Upper lobe of right lung (tissue), 1 donor: ENCODE results near the gene RSPRY1. TPM values are rescaled to one million over a fixed set of nuclear protein-coding genes. Genes with fewer than 3 reads are reported as not detected.

ENCODE experiments used
- ATAC-seq: fragments of 200-7000 bp; cut with Tn5 transposase; one replicate; pipeline ENCODE4 v1.9.1; 2020; ENCODE audit warnings: mild to moderate bottlenecking, moderate library complexity
- DNase-seq: peaks from one replicate; pipeline ENCODE4 v3.0.0-alpha.2; 2020
- H3K27ac ChIP-seq: fragments of 200-600 bp; one replicate; pipeline ENCODE4 v1.8.0; 2022
- H3K27me3 ChIP-seq: fragments of 200-600 bp; one replicate; pipeline ENCODE4 v1.8.0; 2022; ENCODE audit warnings: mild to moderate bottlenecking
- H3K36me3 ChIP-seq: fragments of 200-600 bp; one replicate; pipeline ENCODE4 v1.8.0; 2022
- H3K4me1 ChIP-seq: fragments of 200-600 bp; one replicate; pipeline ENCODE4 v1.8.0; 2022
- H3K4me3 ChIP-seq: fragments of 200-600 bp; one replicate; pipeline ENCODE4 v1.8.0; 2022; ENCODE audit warnings: mild to moderate bottlenecking
- H3K9me3 ChIP-seq: fragments of 200-600 bp; one replicate; pipeline ENCODE4 v1.8.0; 2022
- CTCF ChIP-seq: fragments of 200-600 bp; IDR thresholded peaks from one replicate; pipeline ENCODE4 v1.8.0; 2022; ENCODE audit warnings: antibody characterized with exemption
- intact Hi-C: fragments of 100-400 bp; cut with DNase I; formaldehyde crosslinking; loops from one replicate; pipeline ENCODE4 v1.11.0; 2022
- total RNA-seq: library from RNA; stranded (reverse); fragmentation: NEBNext Ultra II Directional; extraction: Animal tissue kit (Norgen Biotek cat#: 25700); gene quantifications from one replicate; pipeline ENCODE4 v1.2.1, GENCODE V29; 2021
- donor health status: DM: no; HTN: yes; CAD: no; lungs with severe emphysema.

Gene RSPRY1
- total RNA-seq, 1 donor from 2014 or later: 36.2 TPM

- Histone ChIP-seq H3K4me1 (peaks cover 42% of the 10 kb centered on the region), H3K27ac (peak overlapping the region; percentile 24), H3K27me3 (no peaks in the 10 kb centered on the region), H3K4me3 (no peak overlapping the region), H3K36me3 (no peaks in the 10 kb centered on the region), H3K9me3 (no peaks in the 10 kb centered on the region)
- intact Hi-C loops: no loop called here
- ATAC-seq (no peak), DNase-seq (peak; percentile 61)
- no peak for TF ChIP-seq CTCF
These were observed 76.9 kb downstream of the RSPRY1 start for GRCh38 chr16:57262841-57263540.

- intact Hi-C loops: no loop called here
- peaks cover 47% of the 10 kb centered on the region for H3K4me1 ChIP-seq
- TF ChIP-seq CTCF: no peak
These were observed 77.6 kb downstream of the RSPRY1 start for GRCh38 chr16:57263541-57264351.

GRCh38 chr16:57264381-57264780, 78.3 kb downstream of the RSPRY1 start:
- Histone ChIP-seq H3K9me3 (no peaks in the 10 kb centered on the region), H3K27ac (peak overlapping the region; percentile 86), H3K36me3 (no peaks in the 10 kb centered on the region), H3K4me1 (peaks cover 53% of the 10 kb centered on the region), H3K27me3 (no peaks in the 10 kb centered on the region), H3K4me3 (no peak overlapping the region)
- DNase-seq (peak; percentile 45), ATAC-seq (no peak)
- no peak for TF ChIP-seq CTCF
- intact Hi-C loops: no loop called here

More at GRCh38 chr16:57263541-57264351, 77.6 kb downstream of the RSPRY1 start:
- Histone ChIP-seq H3K27ac (peak overlapping the region; percentile 86), H3K27me3 (no peaks in the 10 kb centered on the region), H3K4me3 (no peak overlapping the region), H3K9me3 (no peaks in the 10 kb centered on the region), H3K36me3 (no peaks in the 10 kb centered on the region)
- DNase-seq: peak; percentile 59
- ATAC-seq: no peak

- H3K4me1 ChIP-seq: peaks cover 52% of the 10 kb centered on the region
- no peaks in the 10 kb centered on the region for H3K36me3 ChIP-seq
- H3K27ac ChIP-seq: peak overlapping the region; percentile 86
- intact Hi-C loops: no loop called here
- no peak overlapping the region for H3K4me3 ChIP-seq
- TF ChIP-seq CTCF: no peak
- H3K27me3 ChIP-seq: no peaks in the 10 kb centered on the region
- ATAC-seq: peak; percentile 88
- H3K9me3 ChIP-seq: no peaks in the 10 kb centered on the region
- DNase-seq: peak; percentile 92
These were observed 78.8 kb downstream of the RSPRY1 start for GRCh38 chr16:57264950-57265371.

GRCh38 chr16:57265850-57266530, 79.9 kb downstream of the RSPRY1 start:
- Histone ChIP-seq H3K36me3 (no peaks in the 10 kb centered on the region), H3K27ac (peak overlapping the region; percentile 86), H3K4me1 (peaks cover 43% of the 10 kb centered on the region), H3K4me3 (peak overlapping the region; percentile 16), H3K9me3 (no peaks in the 10 kb centered on the region), H3K27me3 (no peaks in the 10 kb centered on the region)
- peak; percentile 93 for DNase-seq
- peak; percentile 87 for ATAC-seq
- intact Hi-C loops: no loop called here
- TF ChIP-seq CTCF: no peak
